Stimulated activated naive CD8-positive, alpha-beta T cell treated with anti-CD3 and anti-CD28 coated beads, Interleukin-15, amount 100 ng/mL, for 72 hours (primary cell): Measurements from ENCODE around the gene IQCM.
"Not testable (repeated sequence)": the region's sequence is repeated elsewhere in the genome, so short reads cannot be mapped to it uniquely, and the experiment has no call there.

Experiments used
- ATAC-seq: fragments of 150-1000 bp; cut with Tn5 transposase; 2 replicates; pipeline ENCODE4 v1.10.0; 2021; ENCODE audit warnings: mild to moderate bottlenecking, moderate library complexity
- DNase-seq, 2 donors: peaks; one replicate each; pipeline ENCODE4 v3.0.0; 2021 to 2022
- H3K27ac Mint-ChIP-seq, 2 donors: one replicate each; pipeline ENCODE4 v1.8.0; 2022; ENCODE audit warnings: mild to moderate bottlenecking in 2 of 2, mixed read lengths in 2 of 2, moderate library complexity in 2 of 2
- H3K27me3 Mint-ChIP-seq: one replicate; pipeline ENCODE4 v1.8.0; 2022; ENCODE audit warnings: mixed read lengths
- H3K4me1 Mint-ChIP-seq: one replicate; pipeline ENCODE4 v1.8.0; 2022; ENCODE audit warnings: mild to moderate bottlenecking, mixed read lengths
- H3K4me3 Mint-ChIP-seq, 2 donors: one replicate each; pipeline ENCODE4 v1.8.0; 2022; ENCODE audit warnings: mild to moderate bottlenecking in 2 of 2, mixed read lengths in 2 of 2, moderate library complexity in 1 of 2
- H3K9me3 Mint-ChIP-seq, 2 donors: one replicate each; pipeline ENCODE4 v1.8.0; 2022; ENCODE audit warnings: mixed read lengths in 2 of 2

The IQCM gene

DNA sequence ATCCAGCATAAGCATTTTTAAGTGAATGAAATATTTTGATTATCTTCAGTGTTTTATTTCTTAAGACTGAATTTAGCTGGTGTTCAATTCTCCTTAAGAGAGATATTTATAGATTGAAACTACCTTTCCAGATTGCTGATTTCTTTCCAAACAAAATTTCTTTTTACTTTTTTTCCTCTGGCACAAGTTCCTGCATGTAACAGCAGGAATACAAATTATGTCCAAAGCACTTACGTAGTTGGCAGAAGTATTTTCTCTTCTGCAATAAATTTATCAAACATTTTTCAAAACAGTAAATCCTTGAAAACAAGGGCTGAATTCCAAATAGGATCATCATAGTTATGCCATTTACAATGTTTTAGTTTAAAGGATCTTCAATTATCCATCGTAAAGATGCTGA lies 412.6 kb downstream of the IQCM start:
- H3K4me1 Mint-ChIP-seq, result no peaks in the 10 kb centered on the region
- no peak overlapping the region for H3K27ac Mint-ChIP-seq
- DNase-seq (no peak), ATAC-seq (no peak)
- H3K4me3 Mint-ChIP-seq, result no peak overlapping the region
- peaks cover 0 to 4% of the 10 kb centered on the region in 2 donors for H3K9me3 Mint-ChIP-seq
- H3K27me3 Mint-ChIP-seq, result no peaks in the 10 kb centered on the region

DNA sequence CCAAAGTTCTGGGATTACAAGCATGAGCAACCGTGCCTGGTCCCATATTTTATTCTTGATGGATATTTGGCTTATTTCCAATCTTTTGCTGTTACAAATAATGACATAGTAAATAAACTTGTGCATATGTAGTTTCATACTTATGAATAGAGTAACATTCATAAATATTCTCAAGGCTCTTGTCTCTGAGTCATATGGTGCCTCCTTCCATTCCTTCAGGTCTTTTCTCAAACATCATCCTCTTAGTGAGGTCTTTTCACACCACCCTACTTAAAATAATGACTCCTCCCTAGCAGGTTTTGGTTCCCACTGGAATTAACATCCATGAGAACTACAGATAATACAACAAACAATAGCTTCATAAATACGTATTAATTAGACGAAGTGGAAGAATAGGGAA lies 416.6 kb downstream of the IQCM start:
- Mint-ChIP-seq H3K9me3 (peaks cover 4 to 7% of the 10 kb centered on the region in 2 donors), H3K4me3 (no peak overlapping the region), H3K27ac (no peak overlapping the region), H3K4me1 (no peaks in the 10 kb centered on the region), H3K27me3 (no peaks in the 10 kb centered on the region)
- ATAC-seq (no peak), DNase-seq (no peak)

DNA sequence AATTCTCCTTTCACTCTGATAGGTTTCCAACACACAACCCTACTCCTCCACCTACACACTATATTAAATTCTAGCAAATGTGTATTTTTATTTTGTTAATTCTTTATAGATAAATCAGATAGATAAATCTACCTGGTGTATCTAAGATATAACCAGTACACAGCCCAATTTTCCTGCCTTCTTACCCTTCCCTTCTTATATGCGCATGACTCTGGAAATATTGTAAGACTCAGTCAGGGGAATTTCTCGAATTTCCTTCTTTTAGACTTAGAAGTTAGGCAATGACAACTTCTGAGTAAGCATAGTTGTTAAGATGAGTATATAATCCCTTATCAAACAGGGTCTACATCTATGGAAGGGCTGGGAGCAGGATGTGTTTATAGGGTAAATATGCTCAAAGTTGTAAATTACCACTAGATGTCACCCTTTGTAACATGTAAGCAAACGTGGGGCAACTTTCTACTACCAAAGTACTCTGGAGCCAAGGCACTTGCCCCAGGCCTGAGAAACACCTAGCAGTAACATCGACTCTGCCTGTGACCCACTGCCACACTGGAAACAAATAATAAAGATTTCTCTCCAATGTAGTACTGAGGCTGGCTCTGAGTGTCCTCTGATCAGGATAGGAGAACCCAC lies 444.7 kb downstream of the IQCM start:
- DNase-seq (no peak), ATAC-seq (no peak)
- H3K27me3 Mint-ChIP-seq, result no peaks in the 10 kb centered on the region
- no peaks in the 10 kb centered on the region for H3K4me1 Mint-ChIP-seq
- H3K27ac Mint-ChIP-seq, result no peak overlapping the region
- H3K9me3 Mint-ChIP-seq, result no peaks in the 10 kb centered on the region
- H3K4me3 Mint-ChIP-seq, result no peak overlapping the region

DNA sequence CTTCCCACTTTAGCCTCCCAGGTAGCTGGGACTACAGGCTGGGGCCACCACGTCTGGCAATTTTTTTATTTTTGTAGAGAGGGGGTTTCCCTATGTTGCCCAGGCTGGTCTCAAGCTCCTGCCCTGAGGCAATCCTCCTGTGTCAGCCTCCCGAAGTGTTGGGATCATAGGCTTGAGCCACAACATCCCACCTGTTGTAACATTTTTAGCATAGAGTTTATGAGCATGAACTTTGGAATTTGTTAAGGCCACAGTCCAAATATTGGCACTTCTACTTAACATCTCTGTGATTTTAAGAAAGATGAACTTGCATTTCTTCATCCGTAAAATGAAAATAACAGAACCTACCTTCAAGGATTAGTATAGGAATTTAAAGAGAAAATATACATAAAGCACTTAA lies 445.6 kb downstream of the IQCM start:
- Mint-ChIP-seq H3K4me3 (no peak overlapping the region), H3K9me3 (no peaks in the 10 kb centered on the region), H3K27ac (no peak overlapping the region), H3K4me1 (no peaks in the 10 kb centered on the region), H3K27me3 (no peaks in the 10 kb centered on the region)
- DNase-seq (no peak), ATAC-seq (no peak)

DNA sequence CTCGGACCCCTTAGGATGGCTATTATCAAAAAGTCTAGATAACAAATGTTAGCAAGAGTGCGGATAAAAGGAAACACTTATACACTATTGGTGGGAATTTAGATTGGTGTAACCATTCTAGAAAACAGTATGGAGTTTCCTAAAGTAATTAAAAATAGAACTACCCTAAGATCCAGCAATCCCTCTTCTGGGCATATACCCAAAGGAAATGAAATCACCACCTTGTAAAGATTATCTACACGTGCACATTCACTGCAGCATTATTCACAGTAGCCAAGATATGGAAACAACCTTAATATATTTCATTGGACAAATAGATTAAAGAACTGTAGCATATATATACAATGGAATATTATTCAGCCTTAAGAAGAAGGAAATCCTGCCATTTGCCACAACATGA lies 462.4 kb downstream of the IQCM start:
- Mint-ChIP-seq H3K27ac (no peak overlapping the region), H3K9me3 (peaks cover 9 to 21% of the 10 kb centered on the region in 2 donors), H3K4me3 (no peak overlapping the region), H3K27me3 (no peaks in the 10 kb centered on the region), H3K4me1 (no peaks in the 10 kb centered on the region)
- no peak for DNase-seq
- ATAC-seq, result no peak

DNA sequence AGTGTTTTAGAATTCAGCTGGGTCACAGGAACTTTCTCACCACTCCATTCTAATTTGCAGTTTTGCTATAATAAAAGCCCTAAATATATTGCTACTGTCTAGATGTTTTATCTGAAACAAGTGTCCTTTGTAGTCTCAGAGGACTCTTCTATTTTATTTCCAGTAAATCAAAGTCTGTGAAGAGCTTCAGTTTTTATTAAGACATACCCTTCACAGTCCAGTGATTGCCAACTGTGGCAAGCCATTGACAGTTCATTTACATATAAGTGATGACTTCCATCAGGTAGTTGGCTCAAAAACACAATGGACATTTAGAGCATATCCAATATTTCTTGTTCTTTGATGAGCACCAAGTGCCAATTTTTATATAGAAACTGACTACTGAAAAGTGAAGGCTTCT lies 466.1 kb downstream of the IQCM start:
- ATAC-seq (no peak), DNase-seq (no peak)
- H3K4me1 Mint-ChIP-seq, result no peaks in the 10 kb centered on the region

DNA sequence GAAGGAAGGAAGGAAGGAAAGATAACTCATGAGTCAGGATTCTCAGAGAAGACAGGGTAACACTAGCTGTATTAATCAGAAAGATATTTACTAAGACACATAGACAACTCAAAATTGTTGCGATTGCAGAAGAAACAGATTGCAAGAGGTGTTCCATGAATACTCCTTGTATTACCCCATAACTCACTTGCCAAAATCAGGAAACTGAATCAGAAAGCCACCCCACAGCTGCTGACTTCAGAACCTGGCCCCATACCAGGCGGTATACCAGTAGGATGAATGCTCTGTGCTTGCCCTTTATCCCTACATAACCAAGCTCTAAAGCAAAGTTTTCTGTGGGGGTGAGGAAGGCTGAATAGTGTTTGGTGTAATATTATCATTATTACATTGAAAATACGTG lies 468.5 kb downstream of the IQCM start:
- H3K27me3 Mint-ChIP-seq, result no peaks in the 10 kb centered on the region
- no peaks in the 10 kb centered on the region for H3K9me3 Mint-ChIP-seq
- H3K4me3 Mint-ChIP-seq, result no peak overlapping the region
- ATAC-seq (no peak), DNase-seq (no peak)
- no peak overlapping the region for H3K27ac Mint-ChIP-seq
- H3K4me1 Mint-ChIP-seq, result no peaks in the 10 kb centered on the region

More for the DNA sequence above, 466.1 kb downstream of the IQCM start:
- Mint-ChIP-seq H3K27me3 (no peaks in the 10 kb centered on the region), H3K9me3 (peaks cover 6 to 9% of the 10 kb centered on the region in 2 donors), H3K4me3 (no peak overlapping the region), H3K27ac (no peak overlapping the region)

DNA sequence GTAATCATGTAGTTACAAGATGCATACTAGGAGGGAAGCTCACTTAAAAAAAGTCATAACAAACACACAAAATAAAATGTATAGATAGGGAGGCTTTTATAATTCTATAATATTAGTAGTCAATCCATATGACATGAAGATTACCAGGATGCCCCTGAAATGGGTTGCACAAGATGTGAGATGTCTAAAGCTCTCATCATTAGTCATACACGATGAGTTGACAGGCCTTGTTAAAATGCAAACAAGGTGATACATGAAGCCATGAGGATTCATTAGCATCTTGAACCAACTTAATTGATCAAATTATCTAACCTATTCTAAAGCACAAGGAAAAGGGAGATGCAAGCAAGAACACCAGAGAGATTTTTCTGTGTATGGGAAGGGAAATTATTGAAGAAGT lies 470.2 kb downstream of the IQCM start:
- Mint-ChIP-seq H3K27me3 (no peaks in the 10 kb centered on the region), H3K4me1 (no peaks in the 10 kb centered on the region), H3K9me3 (peaks cover 0 to 1% of the 10 kb centered on the region in 2 donors), H3K27ac (no peak overlapping the region), H3K4me3 (no peak overlapping the region)
- DNase-seq (no peak), ATAC-seq (no peak)

DNA sequence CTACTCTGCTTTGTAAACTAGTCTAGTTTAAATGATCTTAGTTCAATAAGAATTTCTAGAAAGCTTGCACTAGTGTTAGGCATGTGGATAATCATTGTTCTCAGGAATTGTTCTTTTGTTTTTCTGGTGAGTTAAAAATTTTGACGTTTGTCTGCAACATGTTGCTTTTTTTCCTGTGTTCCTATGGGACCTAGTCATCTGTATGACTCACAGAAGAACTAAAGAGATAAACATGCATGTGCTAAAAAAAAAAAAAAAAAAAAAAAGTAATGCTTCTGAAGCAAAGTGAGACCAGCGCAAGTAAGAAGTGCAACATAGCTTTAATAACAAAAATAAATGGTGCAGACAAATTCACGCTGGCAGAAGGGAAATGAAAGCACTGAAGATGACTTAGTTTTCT lies 471.2 kb downstream of the IQCM start:
- no peak for DNase-seq
- no peak overlapping the region for H3K4me3 Mint-ChIP-seq
- no peaks in the 10 kb centered on the region for H3K4me1 Mint-ChIP-seq
- H3K27me3 Mint-ChIP-seq, result no peaks in the 10 kb centered on the region
- ATAC-seq, result no peak
- peaks cover 0 to 9% of the 10 kb centered on the region in 2 donors for H3K9me3 Mint-ChIP-seq
- no peak overlapping the region for H3K27ac Mint-ChIP-seq

DNA sequence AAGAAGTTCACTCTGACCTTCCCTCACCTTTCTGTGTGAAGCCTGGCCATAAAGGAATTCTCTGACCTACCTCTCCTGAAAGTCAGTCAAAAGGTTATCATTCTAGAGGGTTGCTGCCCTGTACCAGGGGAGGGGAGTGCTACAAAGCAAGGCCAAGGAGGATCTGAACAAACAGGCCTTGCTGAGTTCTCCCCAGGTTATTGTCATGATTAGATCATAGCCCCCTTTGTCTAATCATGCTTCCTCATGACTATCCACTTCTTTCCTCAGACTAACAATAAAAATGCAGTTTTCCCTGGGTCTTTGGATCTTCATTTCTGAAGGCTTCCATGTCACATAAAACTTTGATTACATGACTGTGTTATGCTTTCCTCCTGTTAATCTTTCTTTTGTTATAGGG lies 472.0 kb downstream of the IQCM start:
- DNase-seq (no peak), ATAC-seq (no peak)
- Mint-ChIP-seq H3K9me3 (peaks cover under 1 to 18% of the 10 kb centered on the region in 2 donors), H3K27ac (no peak overlapping the region), H3K4me1 (no peaks in the 10 kb centered on the region), H3K4me3 (no peak overlapping the region), H3K27me3 (no peaks in the 10 kb centered on the region)

DNA sequence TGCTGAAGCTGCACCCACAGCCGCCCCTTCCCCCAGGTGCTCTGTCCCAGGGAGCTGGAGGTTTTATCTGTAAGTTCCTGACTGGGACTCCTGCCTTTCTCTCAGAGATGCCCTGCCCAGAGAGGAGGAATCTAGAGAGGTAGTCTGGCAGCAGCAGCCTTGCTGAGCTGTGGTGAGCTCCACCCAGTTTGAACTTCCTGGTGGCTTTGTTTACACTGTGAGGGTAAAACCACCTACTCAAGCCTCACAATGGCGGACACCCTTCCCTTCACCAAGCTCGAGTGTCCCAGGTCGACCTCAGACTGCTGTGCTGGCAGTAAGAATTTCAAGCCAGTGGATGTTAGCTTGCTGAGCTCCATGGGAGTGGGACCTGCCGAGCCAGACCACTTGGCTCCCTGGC lies 474.5 kb downstream of the IQCM start:
- H3K27ac Mint-ChIP-seq, H3K4me3 Mint-ChIP-seq, H3K4me1 Mint-ChIP-seq, ATAC-seq, H3K27me3 Mint-ChIP-seq, DNase-seq: not testable (repeated sequence)
- H3K9me3 Mint-ChIP-seq, result peaks cover 7 to 24% of the 10 kb centered on the region in 2 donors

DNA sequence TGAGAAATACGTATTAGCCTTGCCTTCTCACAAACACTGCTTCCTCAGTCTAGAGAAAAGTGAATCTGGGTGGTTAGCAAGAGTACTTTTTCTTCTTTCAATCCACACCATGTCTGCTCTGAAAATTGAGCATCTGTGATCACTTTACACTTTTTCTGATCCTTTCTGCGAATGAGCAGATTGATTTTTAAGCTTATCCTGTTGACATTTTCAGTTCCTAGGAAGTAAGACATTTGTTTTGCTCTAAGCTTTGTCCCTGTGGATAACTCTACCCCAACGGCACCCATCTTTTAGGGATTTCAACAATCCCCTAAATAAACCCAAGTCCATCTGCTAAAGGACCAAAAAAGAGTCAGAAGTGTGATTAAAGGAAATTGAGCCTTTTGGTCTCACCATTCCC lies 487.5 kb downstream of the IQCM start:
- no peak overlapping the region for H3K27ac Mint-ChIP-seq
- no peak overlapping the region for H3K4me3 Mint-ChIP-seq
- peaks cover 5 to 9% of the 10 kb centered on the region in 2 donors for H3K9me3 Mint-ChIP-seq
- no peaks in the 10 kb centered on the region for H3K27me3 Mint-ChIP-seq
- no peaks in the 10 kb centered on the region for H3K4me1 Mint-ChIP-seq
- ATAC-seq, result no peak
- no peak for DNase-seq

DNA sequence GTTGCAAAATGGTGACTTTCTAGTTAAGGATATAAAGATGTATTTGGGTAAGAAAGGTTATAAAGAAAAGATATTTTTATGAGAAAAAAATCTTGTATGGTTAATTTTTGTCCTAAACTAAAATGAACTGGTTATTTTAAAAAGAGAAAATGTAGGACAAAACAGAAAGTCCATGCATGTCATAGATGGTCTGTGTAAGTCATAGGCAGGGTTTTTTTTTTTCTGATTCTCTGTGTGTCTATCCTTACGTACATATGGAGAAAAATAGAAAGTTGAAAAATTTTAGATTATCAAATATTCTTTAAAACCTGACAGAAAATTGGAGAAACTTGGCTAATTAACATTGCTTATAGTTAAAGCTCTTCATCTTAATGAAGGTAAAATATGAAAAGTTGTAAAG lies 493.4 kb downstream of the IQCM start:
- Mint-ChIP-seq H3K9me3 (peaks cover 4 to 20% of the 10 kb centered on the region in 2 donors), H3K27ac (no peak overlapping the region), H3K4me3 (no peak overlapping the region), H3K4me1 (no peaks in the 10 kb centered on the region), H3K27me3 (no peaks in the 10 kb centered on the region)
- ATAC-seq (no peak), DNase-seq (no peak)

DNA sequence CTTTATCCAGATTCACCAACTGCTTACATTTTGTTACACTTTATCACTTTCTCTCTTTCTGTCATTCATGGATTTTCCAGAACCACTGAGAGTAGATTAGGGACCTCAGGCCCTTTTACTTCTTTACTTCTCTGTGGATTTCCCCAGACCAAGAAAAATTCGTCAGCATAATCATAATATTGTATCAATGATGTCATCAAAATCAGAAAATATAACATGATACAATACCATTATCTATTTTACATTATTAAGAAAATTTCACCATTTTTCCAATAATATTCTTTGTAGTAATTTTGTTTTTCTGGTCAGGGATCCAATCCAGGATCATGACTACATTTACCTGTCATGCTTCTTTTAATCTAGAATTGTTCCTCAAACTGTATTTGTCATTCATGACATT lies 494.2 kb downstream of the IQCM start:
- ATAC-seq (no peak), DNase-seq (no peak)
- no peaks in the 10 kb centered on the region for H3K27me3 Mint-ChIP-seq
- H3K4me3 Mint-ChIP-seq, result no peak overlapping the region
- no peaks in the 10 kb centered on the region for H3K4me1 Mint-ChIP-seq
- H3K9me3 Mint-ChIP-seq, result peaks cover 4 to 20% of the 10 kb centered on the region in 2 donors
- H3K27ac Mint-ChIP-seq, result no peak overlapping the region

DNA sequence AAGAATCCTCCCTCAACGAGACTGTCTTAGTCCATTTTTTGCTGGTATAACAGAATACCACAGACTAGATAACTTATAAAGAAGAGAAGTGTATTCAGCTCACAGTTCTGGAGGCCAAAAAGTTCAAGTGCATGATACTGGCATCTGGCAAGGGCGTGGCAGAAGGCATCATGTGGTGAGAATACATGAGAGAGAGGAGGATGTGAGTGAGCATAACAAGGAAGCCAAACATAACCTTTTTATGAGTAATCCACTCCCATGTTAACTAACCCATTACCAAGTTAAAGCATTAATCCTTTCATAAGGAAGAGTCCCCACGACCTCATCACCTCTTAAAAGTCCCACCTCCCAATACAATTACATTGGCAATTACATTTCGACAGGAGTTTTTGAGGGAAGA lies 504.6 kb downstream of the IQCM start:
- Mint-ChIP-seq H3K4me1 (no peaks in the 10 kb centered on the region), H3K27ac (no peak overlapping the region), H3K4me3 (no peak overlapping the region), H3K27me3 (no peaks in the 10 kb centered on the region), H3K9me3 (peaks cover 0 to 4% of the 10 kb centered on the region in 2 donors)
- no peak for DNase-seq
- no peak for ATAC-seq

DNA sequence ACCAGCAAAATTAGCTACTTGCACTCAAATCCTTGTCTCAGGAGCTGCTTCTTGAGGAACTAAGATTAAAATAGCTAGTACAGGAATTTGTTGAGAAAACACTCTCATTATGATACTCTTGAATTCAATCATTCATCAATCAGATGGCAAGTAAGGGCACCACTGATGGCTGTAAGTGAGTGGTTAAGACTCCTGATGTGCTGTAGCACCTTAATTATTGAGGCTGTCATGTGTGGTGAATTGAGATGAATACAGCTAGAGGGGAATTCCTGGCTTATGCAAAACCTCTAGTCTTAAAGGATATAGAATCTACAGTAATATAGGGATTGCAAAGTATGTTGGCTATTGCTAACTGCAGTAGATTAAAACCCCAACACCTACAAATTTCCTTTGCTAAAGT lies 509.1 kb downstream of the IQCM start:
- H3K9me3 Mint-ChIP-seq, result no peaks in the 10 kb centered on the region
- no peak overlapping the region for H3K4me3 Mint-ChIP-seq
- H3K27ac Mint-ChIP-seq, result no peak overlapping the region
- DNase-seq, result no peak
- no peaks in the 10 kb centered on the region for H3K27me3 Mint-ChIP-seq
- no peaks in the 10 kb centered on the region for H3K4me1 Mint-ChIP-seq
- peak; percentile 42 for ATAC-seq
